ENCODE data around the gene KLKB1.

The KLKB1 gene

GRCh38 chr4:186193851-186194250 is 33.5 kb upstream of the KLKB1 start:
- no peak for TF ChIP-seq CTCF (IDR thresholded peaks at IDR 0.05; ENCODE audit: low read depth, low read length)
- H3K4me3 ChIP-seq (replicated peaks in 1 of 2; ENCODE audit: low read depth in 2 of 2, low read length in 2 of 2), result no peak overlapping the region

GRCh38 chr4:186196063-186196462 is 31.2 kb upstream of the KLKB1 start:
- DNase-seq (ENCODE audit: low read depth in 2 of 2), result no peak
- TF ChIP-seq CTCF (IDR thresholded peaks at IDR 0.05; ENCODE audit: low read depth, low read length), result no peak
- H3K4me3 ChIP-seq (replicated peaks in 1 of 2; ENCODE audit: low read depth in 2 of 2, low read length in 2 of 2), result no peak overlapping the region

More at GRCh38 chr4:186193851-186194250, 33.5 kb upstream of the KLKB1 start:
- DNase-seq (ENCODE audit: low read depth in 2 of 2), result no peak

DNA sequence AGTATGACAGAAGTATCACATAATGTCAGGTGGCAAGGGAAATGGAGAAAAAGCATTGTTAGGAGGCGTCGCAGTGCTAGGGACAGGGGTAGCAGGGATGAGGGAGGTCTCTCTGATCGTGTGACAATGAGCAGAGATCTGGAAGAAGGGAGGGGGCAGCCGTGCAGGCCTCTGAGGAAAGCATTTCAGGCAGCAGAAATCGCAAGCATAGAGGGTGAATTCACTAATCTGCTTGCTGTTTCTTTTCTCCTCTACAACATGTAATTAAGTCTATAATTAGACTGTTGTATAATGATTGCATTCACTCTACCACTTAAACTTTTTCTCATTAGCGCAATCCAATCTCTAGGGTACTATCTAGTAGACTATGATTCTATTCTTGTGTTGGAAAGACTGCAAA is 26.8 kb upstream of the KLKB1 start:
- TF ChIP-seq CTCF (IDR thresholded peaks at IDR 0.05; ENCODE audit: low read depth, low read length), result no peak
- no peak for DNase-seq (ENCODE audit: low read depth in 2 of 2)
- no peak overlapping the region for H3K4me3 ChIP-seq (replicated peaks in 1 of 2; ENCODE audit: low read depth in 2 of 2, low read length in 2 of 2)

GRCh38 chr4:186201010-186201409 is 26.3 kb upstream of the KLKB1 start:
- no peak for TF ChIP-seq CTCF (IDR thresholded peaks at IDR 0.05; ENCODE audit: low read depth, low read length)

DNA sequence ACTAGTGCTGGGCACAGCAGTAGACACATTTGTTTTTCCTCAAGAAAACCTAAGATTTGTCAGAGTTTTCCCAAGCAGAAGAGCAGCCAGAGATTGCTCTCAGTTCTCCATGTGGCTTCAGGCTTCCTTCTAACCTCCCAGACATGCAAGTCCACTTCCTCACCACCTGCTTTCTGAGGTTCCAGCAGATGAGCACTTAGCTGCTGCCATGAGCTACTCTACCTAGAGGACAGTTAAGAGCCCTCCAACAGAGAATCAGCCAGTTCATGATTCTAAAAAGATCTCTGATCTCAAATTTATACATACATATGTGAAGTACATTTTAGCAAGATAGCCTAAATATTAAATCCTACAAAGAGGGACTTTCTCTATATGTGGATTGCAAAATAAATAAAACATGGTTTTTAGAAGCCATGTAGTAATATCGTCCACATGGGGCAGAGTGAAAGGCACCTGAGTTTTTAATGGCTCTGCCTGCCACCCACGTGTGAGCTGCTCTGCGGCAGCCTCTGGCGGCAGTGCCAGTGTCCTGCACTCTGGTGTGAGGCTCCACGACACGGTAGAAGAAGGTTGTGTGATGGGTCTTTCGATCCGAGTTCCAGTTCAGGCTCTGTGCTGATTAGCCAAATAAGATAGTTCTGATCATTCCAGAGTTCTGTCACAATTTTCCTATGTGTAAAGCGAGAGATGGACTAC is 25.6 kb upstream of the KLKB1 start:
- peak; percentile 44 for TF ChIP-seq CTCF (IDR thresholded peaks at IDR 0.05; ENCODE audit: low read depth, low read length)
- no peak overlapping the region for H3K4me3 ChIP-seq (replicated peaks in 1 of 2; ENCODE audit: low read depth in 2 of 2, low read length in 2 of 2)
- DNase-seq (ENCODE audit: low read depth in 2 of 2), result peak; percentile 14 to 51

More at GRCh38 chr4:186201010-186201409, 26.3 kb upstream of the KLKB1 start:
- no peak overlapping the region for H3K4me3 ChIP-seq (replicated peaks in 1 of 2; ENCODE audit: low read depth in 2 of 2, low read length in 2 of 2)
- no peak for DNase-seq (ENCODE audit: low read depth in 2 of 2)

GRCh38 chr4:186202490-186203140 is 24.7 kb upstream of the KLKB1 start:
- no peak overlapping the region for H3K4me3 ChIP-seq (replicated peaks in 1 of 2; ENCODE audit: low read depth in 2 of 2, low read length in 2 of 2)
- TF ChIP-seq CTCF (IDR thresholded peaks at IDR 0.05; ENCODE audit: low read depth, low read length), result no peak
- no peak for DNase-seq (ENCODE audit: low read depth in 2 of 2)
